Measurements from ENCODE around the gene ATP11C.

DNA sequence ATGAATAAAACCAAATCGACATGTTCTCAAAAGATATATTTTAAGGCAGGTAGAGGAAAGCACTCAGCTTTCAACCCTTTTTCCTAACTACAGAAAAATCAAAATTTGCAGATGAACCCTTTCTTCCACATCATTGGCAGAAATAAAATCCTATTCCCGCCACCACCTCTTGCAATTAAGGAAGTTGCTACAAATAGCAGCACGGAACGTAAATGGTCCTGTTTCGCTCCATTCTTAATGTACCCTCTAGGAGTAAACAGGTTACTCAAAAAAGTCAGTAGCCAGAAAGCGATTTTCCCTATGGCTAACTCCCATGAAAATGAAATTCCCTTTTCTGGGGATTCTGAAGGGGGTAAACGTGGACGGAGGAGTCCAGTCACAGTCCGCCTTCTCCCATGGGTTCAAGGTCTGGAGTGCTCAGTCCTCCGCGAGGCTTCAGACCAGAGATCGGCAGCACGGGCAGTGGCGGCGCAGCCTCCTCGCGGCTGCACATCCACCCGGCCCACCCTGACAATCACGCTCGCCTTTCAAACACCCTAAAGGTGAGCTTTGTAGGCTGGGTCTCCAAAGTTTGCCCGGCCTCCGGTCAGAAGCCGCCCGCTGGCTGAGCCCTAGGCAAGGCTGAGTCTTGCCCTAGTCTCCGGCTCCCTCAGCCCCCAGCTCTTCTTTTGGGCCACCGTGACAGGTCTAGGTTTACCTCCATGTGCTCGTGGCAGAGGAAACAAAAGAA lies 1.8 kb downstream of the ATP11C start:
- TF ChIP-seq CTCF (conservative IDR thresholded peaks at IDR 0.05; ENCODE audit: low read depth, low read length) (no peak), POLR2A (IDR thresholded peaks at IDR 0.05; ENCODE audit: low read depth, low read length) (no peak), SMC3 (IDR thresholded peaks at IDR 0.05; ENCODE audit: low read depth, low read length) (no peak), NFE2L2 (IDR thresholded peaks at IDR 0.05; ENCODE audit: low read depth, low read length) (no peak), CEBPB (IDR thresholded peaks at IDR 0.05; ENCODE audit: low read depth, low read length) (no peak), USF2 (IDR thresholded peaks at IDR 0.05; ENCODE audit: low read depth, low read length) (no peak), FOS (IDR thresholded peaks at IDR 0.05; ENCODE audit: low read depth, low read length) (no peak)
